ENCODE measurements around the gene GTPBP4. TPM values are rescaled to one million over a fixed set of nuclear protein-coding genes. Genes with fewer than 3 reads are reported as not detected.

GTPBP4 gene
- total RNA-seq, 1 donor from 2014 or later, result 53.4 TPM

- Mint-ChIP-seq H3K27me3 (ENCODE audit: insufficient read depth, low read depth) (peaks cover 4% of the 10 kb centered on the region), H3K36me3 (peaks cover 21% of the 10 kb centered on the region), H3K9me3 (no peaks in the 10 kb centered on the region), H3K4me1 (peaks cover 23% of the 10 kb centered on the region), H3K27ac (no peak overlapping the region), H3K4me3 (peak overlapping the region; percentile 25)
- H2AFZ ChIP-seq (replicated peaks), result no peak overlapping the region
- no peak overlapping the region for H3K4me2 ChIP-seq
- no peaks in the 10 kb centered on the region for H3K27me3 ChIP-seq
- no peaks in the 10 kb centered on the region for H3F3A ChIP-seq (ENCODE audit: low read depth)
- H4K20me1 ChIP-seq (ENCODE audit: low read depth), result peaks cover 31% of the 10 kb centered on the region
- H3K4me1 ChIP-seq, result peaks cover 16% of the 10 kb centered on the region
- no peak for DNase-seq (ENCODE audit: low spot score)
- H3K9ac ChIP-seq, result no peak overlapping the region
- TF ChIP-seq EZH2phosphoT487 (IDR thresholded peaks at IDR 0.05) (no peak), EZH2 (IDR thresholded peaks at IDR 0.05) (no peak), CTCF (IDR thresholded peaks at IDR 0.05) (no peak)
- H3K27ac ChIP-seq, result no peak overlapping the region
- H3K36me3 ChIP-seq, result peaks cover 2% of the 10 kb centered on the region
- H3K79me2 ChIP-seq (ENCODE audit: low read depth), result peaks cover 76% of the 10 kb centered on the region
- H3K4me3 ChIP-seq, result no peak overlapping the region
- no peaks in the 10 kb centered on the region for H3K9me3 ChIP-seq (ENCODE audit: low read depth)
Measured at GRCh38 chr10:990808-991207, 2.6 kb downstream of the GTPBP4 start.

- no peak overlapping the region for H3K4me3 Mint-ChIP-seq
- H3K9me3 ChIP-seq (ENCODE audit: low read depth), result no peaks in the 10 kb centered on the region
- peaks cover 31% of the 10 kb centered on the region for H4K20me1 ChIP-seq (ENCODE audit: low read depth)
- no peaks in the 10 kb centered on the region for H3F3A ChIP-seq (ENCODE audit: low read depth)
- no peak overlapping the region for H2AFZ ChIP-seq (replicated peaks)
- no peak overlapping the region for H3K9ac ChIP-seq
- H3K27me3 Mint-ChIP-seq (ENCODE audit: insufficient read depth, low read depth), result peaks cover 4% of the 10 kb centered on the region
- H3K36me3 ChIP-seq, result peaks cover 17% of the 10 kb centered on the region
- peaks cover 31% of the 10 kb centered on the region for H3K36me3 Mint-ChIP-seq
- no peaks in the 10 kb centered on the region for H3K27me3 ChIP-seq
- no peak for DNase-seq (ENCODE audit: low spot score)
- H3K4me3 ChIP-seq, result no peak overlapping the region
- TF ChIP-seq EZH2 (IDR thresholded peaks at IDR 0.05) (no peak), EZH2phosphoT487 (IDR thresholded peaks at IDR 0.05) (no peak), CTCF (IDR thresholded peaks at IDR 0.05) (no peak)
- H3K27ac Mint-ChIP-seq, result no peak overlapping the region
- H3K27ac ChIP-seq, result no peak overlapping the region
- peaks cover 16% of the 10 kb centered on the region for H3K4me1 Mint-ChIP-seq
- no peak overlapping the region for H3K4me2 ChIP-seq
- peaks cover 10% of the 10 kb centered on the region for H3K4me1 ChIP-seq
- H3K9me3 Mint-ChIP-seq, result no peaks in the 10 kb centered on the region
- H3K79me2 ChIP-seq (ENCODE audit: low read depth), result peaks cover 71% of the 10 kb centered on the region
Measured at GRCh38 chr10:992467-992866, 4.2 kb downstream of the GTPBP4 start.

GRCh38 chr10:992871-993270 lies 4.6 kb downstream of the GTPBP4 start:
- H3F3A ChIP-seq (ENCODE audit: low read depth), result no peaks in the 10 kb centered on the region
- no peak for TF ChIP-seq EZH2phosphoT487 (IDR thresholded peaks at IDR 0.05)
- TF ChIP-seq EZH2 (IDR thresholded peaks at IDR 0.05), result no peak
- no peak for TF ChIP-seq CTCF (IDR thresholded peaks at IDR 0.05)
- H2AFZ ChIP-seq (replicated peaks), result no peak overlapping the region
- H3K36me3 ChIP-seq, result peaks cover 17% of the 10 kb centered on the region
- H3K79me2 ChIP-seq (ENCODE audit: low read depth), result peaks cover 67% of the 10 kb centered on the region
- no peaks in the 10 kb centered on the region for H3K9me3 ChIP-seq (ENCODE audit: low read depth)
- peaks cover 31% of the 10 kb centered on the region for H4K20me1 ChIP-seq (ENCODE audit: low read depth)
- no peak overlapping the region for H3K4me2 ChIP-seq
- no peak for DNase-seq (ENCODE audit: low spot score)
- no peaks in the 10 kb centered on the region for H3K27me3 ChIP-seq
- H3K4me1 Mint-ChIP-seq, result peaks cover 14% of the 10 kb centered on the region
- H3K4me3 Mint-ChIP-seq, result no peak overlapping the region
- no peak overlapping the region for H3K9ac ChIP-seq
- peaks cover 34% of the 10 kb centered on the region for H3K36me3 Mint-ChIP-seq
- peaks cover 10% of the 10 kb centered on the region for H3K4me1 ChIP-seq
- peaks cover 4% of the 10 kb centered on the region for H3K27me3 Mint-ChIP-seq (ENCODE audit: insufficient read depth, low read depth)
- no peak overlapping the region for H3K27ac ChIP-seq
- H3K27ac Mint-ChIP-seq, result no peak overlapping the region
- no peak overlapping the region for H3K4me3 ChIP-seq
- no peaks in the 10 kb centered on the region for H3K9me3 Mint-ChIP-seq

Measured in neural progenitor cell (in vitro differentiated cells).